PC-9 (cell line): ENCODE data around the gene DZIP1.

Experiments
- EZH2 ChIP-seq: fragments of 200-600 bp; sonication (generic); IDR thresholded peaks from 2 replicates; pipeline ENCODE4 v1.8.0; 2017; ENCODE audit warnings: antibody characterized with exemption, low read depth
- TF ChIP-seq, protein P1 (sequence below): fragments of 200-600 bp; sonication (generic); conservative IDR thresholded peaks from 2 replicates; pipeline ENCODE4 v1.6.1; 2017; ENCODE audit warnings: mixed run types, antibody characterized with exemption, mild to moderate bottlenecking, moderate library complexity

DNA sequence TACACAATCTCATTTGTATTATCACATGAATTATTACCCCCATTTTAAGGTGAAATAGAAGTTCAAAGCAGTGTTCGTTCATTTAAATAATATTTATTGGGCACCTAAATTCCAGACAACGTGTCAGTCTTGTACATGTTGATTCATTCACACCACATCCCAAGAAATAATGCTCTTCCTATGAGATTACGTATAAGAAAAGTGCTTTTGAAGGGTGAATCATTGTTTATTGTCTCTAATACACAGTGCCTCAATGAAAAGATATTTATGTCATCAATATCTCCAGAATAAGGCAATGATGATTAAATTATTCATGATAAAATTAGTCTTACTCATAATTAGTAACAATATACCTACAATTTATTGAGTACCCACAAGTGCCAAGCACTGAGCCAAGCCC lies 56.4 kb downstream of the DZIP1 start:
- TF ChIP-seq, protein P1, sequence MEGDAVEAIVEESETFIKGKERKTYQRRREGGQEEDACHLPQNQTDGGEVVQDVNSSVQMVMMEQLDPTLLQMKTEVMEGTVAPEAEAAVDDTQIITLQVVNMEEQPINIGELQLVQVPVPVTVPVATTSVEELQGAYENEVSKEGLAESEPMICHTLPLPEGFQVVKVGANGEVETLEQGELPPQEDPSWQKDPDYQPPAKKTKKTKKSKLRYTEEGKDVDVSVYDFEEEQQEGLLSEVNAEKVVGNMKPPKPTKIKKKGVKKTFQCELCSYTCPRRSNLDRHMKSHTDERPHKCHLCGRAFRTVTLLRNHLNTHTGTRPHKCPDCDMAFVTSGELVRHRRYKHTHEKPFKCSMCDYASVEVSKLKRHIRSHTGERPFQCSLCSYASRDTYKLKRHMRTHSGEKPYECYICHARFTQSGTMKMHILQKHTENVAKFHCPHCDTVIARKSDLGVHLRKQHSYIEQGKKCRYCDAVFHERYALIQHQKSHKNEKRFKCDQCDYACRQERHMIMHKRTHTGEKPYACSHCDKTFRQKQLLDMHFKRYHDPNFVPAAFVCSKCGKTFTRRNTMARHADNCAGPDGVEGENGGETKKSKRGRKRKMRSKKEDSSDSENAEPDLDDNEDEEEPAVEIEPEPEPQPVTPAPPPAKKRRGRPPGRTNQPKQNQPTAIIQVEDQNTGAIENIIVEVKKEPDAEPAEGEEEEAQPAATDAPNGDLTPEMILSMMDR, result no peak
- TF ChIP-seq EZH2, result no peak
